Mesodermal cell (in vitro differentiated cells): Measurements from ENCODE around the gene TMEM63B.
"Not testable (repeated sequence)": the region's sequence is repeated elsewhere in the genome, so short reads cannot be mapped to it uniquely, and the experiment has no call there.

ENCODE experiments used
- H3K27ac ChIP-seq: 2 replicates; pipeline ENCODE4 v1.7.0; 2013; ENCODE audit warnings: mild to moderate bottlenecking, low read depth, low read length, moderate library complexity; ENCODE audit not compliant: severe bottlenecking
- H3K36me3 ChIP-seq: 2 replicates; pipeline ENCODE4 v1.7.1; 2013; ENCODE audit warnings: mild to moderate bottlenecking, low read length, moderate library complexity; ENCODE audit not compliant: control insufficient read depth, insufficient read depth
- H3K4me1 ChIP-seq: one replicate; pipeline ENCODE4 v1.7.1; 2013; ENCODE audit warnings: mild to moderate bottlenecking, low read length; ENCODE audit not compliant: insufficient read depth, control insufficient read depth, poor library complexity, severe bottlenecking
- H3K4me3 ChIP-seq: 2 replicates; pipeline ENCODE4 v1.7.0; 2013; ENCODE audit warnings: low read length, control low read depth, mild to moderate bottlenecking; ENCODE audit not compliant: insufficient read depth, poor library complexity, severe bottlenecking; ENCODE audit errors: extremely low read depth
- H3K9me3 ChIP-seq: 2 replicates; pipeline ENCODE4 v1.7.1; 2013; ENCODE audit warnings: mild to moderate bottlenecking, low read length, moderate library complexity; ENCODE audit not compliant: control insufficient read depth
- WGBS, 2 experiments: methylation state at CpG; one replicate each; pipeline ENCODE4 v1.1.5; 2013; ENCODE audit warnings: missing lambda C conversion rate in 2 of 2; ENCODE audit not compliant: insufficient coverage in 2 of 2; 5-methylcytosine and 5-hydroxymethylcytosine counted together

Gene TMEM63B

GRCh38 chr6:44086931-44087574 lies 40.3 kb upstream of the TMEM63B start:
- Histone ChIP-seq H3K9me3 (no peaks in the 10 kb centered on the region), H3K27ac (no peak overlapping the region), H3K36me3 (peaks cover 7% of the 10 kb centered on the region), H3K4me1 (peaks cover 4% of the 10 kb centered on the region), H3K4me3 (no peak overlapping the region)
- 90 to 92% methylated on average over 6 to 8 of the region's 9 CpGs for WGBS, 2 experiments

GRCh38 chr6:44087623-44088022 lies 39.7 kb upstream of the TMEM63B start:
- Histone ChIP-seq H3K4me3 (no peak overlapping the region), H3K36me3 (peaks cover 7% of the 10 kb centered on the region), H3K9me3 (no peaks in the 10 kb centered on the region), H3K4me1 (peaks cover 4% of the 10 kb centered on the region), H3K27ac (no peak overlapping the region)
- 100% methylated on average over 2 of the region's 2 CpGs for WGBS, 2 experiments

GRCh38 chr6:44088827-44089590 lies 38.3 kb upstream of the TMEM63B start:
- Histone ChIP-seq H3K36me3 (peaks cover 8% of the 10 kb centered on the region), H3K4me1 (peaks cover 4% of the 10 kb centered on the region), H3K9me3 (no peaks in the 10 kb centered on the region), H3K4me3 (no peak overlapping the region), H3K27ac (no peak overlapping the region)
- 94% methylated on average over 8 to 10 of the region's 11 CpGs for WGBS, 2 experiments

GRCh38 chr6:44090465-44090864 lies 36.9 kb upstream of the TMEM63B start:
- no peaks in the 10 kb centered on the region for H3K9me3 ChIP-seq
- 40 to 95% methylated on average over 1 to 5 of the region's 5 CpGs for WGBS, 2 experiments
- no peaks in the 10 kb centered on the region for H3K4me1 ChIP-seq
- H3K4me3 ChIP-seq, result no peak overlapping the region
- H3K36me3 ChIP-seq, result peaks cover 20% of the 10 kb centered on the region
- H3K27ac ChIP-seq, result no peak overlapping the region

- H3K9me3 ChIP-seq, H3K27ac ChIP-seq, H3K4me3 ChIP-seq, H3K4me1 ChIP-seq: not testable (repeated sequence)
- H3K36me3 ChIP-seq, result peaks cover 20% of the 10 kb centered on the region
- WGBS, 2 experiments, result 100% methylated on average over 1 of the region's 3 CpGs
Measured at GRCh38 chr6:44091356-44091755, 36.0 kb upstream of the TMEM63B start.

- Histone ChIP-seq H3K4me1 (no peaks in the 10 kb centered on the region), H3K4me3 (no peak overlapping the region), H3K9me3 (no peaks in the 10 kb centered on the region), H3K27ac (no peak overlapping the region), H3K36me3 (peaks cover 23% of the 10 kb centered on the region)
- WGBS, 2 experiments, result 87 to 98% methylated on average over 4 to 6 of the region's 7 CpGs
Measured at GRCh38 chr6:44091981-44092884, 35.1 kb upstream of the TMEM63B start.

- 83 to 88% methylated on average over 3 of the region's 5 CpGs for WGBS, 2 experiments
Measured at GRCh38 chr6:44093066-44093465, 34.3 kb upstream of the TMEM63B start.

GRCh38 chr6:44093750-44094402 lies 33.5 kb upstream of the TMEM63B start:
- WGBS, 2 experiments, result 79 to 91% methylated on average over 5 to 6 of the region's 6 CpGs

More at GRCh38 chr6:44093066-44093465, 34.3 kb upstream of the TMEM63B start:
- Histone ChIP-seq H3K27ac (no peak overlapping the region), H3K4me3 (no peak overlapping the region), H3K4me1 (no peaks in the 10 kb centered on the region), H3K9me3 (no peaks in the 10 kb centered on the region), H3K36me3 (peaks cover 23% of the 10 kb centered on the region)

GRCh38 chr6:44094403-44095242 lies 32.7 kb upstream of the TMEM63B start:
- Histone ChIP-seq H3K4me1 (no peaks in the 10 kb centered on the region), H3K27ac (no peak overlapping the region), H3K4me3 (no peak overlapping the region), H3K36me3 (peaks cover 21% of the 10 kb centered on the region), H3K9me3 (no peaks in the 10 kb centered on the region)
- 95 to 99% methylated on average over 9 to 10 of the region's 10 CpGs for WGBS, 2 experiments

More at GRCh38 chr6:44093750-44094402, 33.5 kb upstream of the TMEM63B start:
- H3K36me3 ChIP-seq, result peaks cover 23% of the 10 kb centered on the region
- no peak overlapping the region for H3K27ac ChIP-seq
- H3K4me3 ChIP-seq, result no peak overlapping the region
- H3K9me3 ChIP-seq, result no peaks in the 10 kb centered on the region
- no peaks in the 10 kb centered on the region for H3K4me1 ChIP-seq
